Gastroesophageal sphincter (tissue), 4 donors: ENCODE results near the gene COX7A2. TPM values are rescaled to one million over a fixed set of nuclear protein-coding genes. Genes with fewer than 3 reads are reported as not detected.
A peak's percentile ranks its signal among the peaks of the same experiment; 100 is the strongest.

Source experiments
- ATAC-seq: fragments of 150-250 bp; one replicate; pipeline ENCODE4 v1.9.1; 2016; ENCODE audit warnings: mild to moderate bottlenecking, moderate library complexity
- H3K27ac ChIP-seq, 4 donors: fragments of 200-600 bp; sonication (generic) in 3 of 4; 1 replicate in 3 of 4; 2 replicates in 1 of 4; pipeline ENCODE4 v1.5.1; 2016 to 2019
- H3K27me3 ChIP-seq: fragments of 200-600 bp; sonication (generic); one replicate; pipeline ENCODE4 v1.5.1; 2019
- H3K36me3 ChIP-seq, 2 donors: fragments of 200-600 bp; sonication (generic); one replicate each; pipeline ENCODE4 v1.5.1; 2019; ENCODE audit warnings: control low read depth in 1 of 2
- H3K4me1 ChIP-seq, 3 donors: fragments of 200-600 bp; sonication (generic); 1 replicate in 2 of 3; 2 replicates in 1 of 3; pipeline ENCODE4 v1.5.1; 2016 to 2019; ENCODE audit warnings: control low read depth in 2 of 3
- H3K4me3 ChIP-seq, 2 donors: fragments of 200-600 bp; sonication (generic); one replicate each; pipeline ENCODE4 v1.5.1; 2019; ENCODE audit warnings: mild to moderate bottlenecking in 1 of 2, moderate library complexity in 1 of 2
- H3K9me3 ChIP-seq, 3 donors: fragments of 200-600 bp; sonication (generic); one replicate each; pipeline ENCODE4 v1.5.1; 2017 to 2019; ENCODE audit warnings: control low read depth in 2 of 3
- EP300 ChIP-seq: sonication (generic); formaldehyde crosslinking; IDR thresholded peaks from one replicate; pipeline ENCODE4 v1.6.1; 2017; ENCODE audit warnings: antibody characterized with exemption, mild to moderate bottlenecking
- POLR2A ChIP-seq, 2 donors: fragments of 450-650 bp; IDR thresholded peaks; one replicate each; pipeline ENCODE4 v1.6.1; 2017; ENCODE audit warnings: antibody characterized with exemption in 2 of 2, mild to moderate bottlenecking in 2 of 2, moderate library complexity in 1 of 2
- POLR2AphosphoS5 ChIP-seq: sonication (generic); formaldehyde crosslinking; IDR thresholded peaks from one replicate; pipeline ENCODE4 v1.6.1; 2017; ENCODE audit warnings: antibody characterized with exemption
- WGBS, 2 donors: methylation state at CpG; one replicate each; pipeline ENCODE4 v1.1.5; 2018; ENCODE audit warnings: low coverage in 1 of 2; 5-methylcytosine and 5-hydroxymethylcytosine counted together
- total RNA-seq, 4 donors: library from RNA; depleted of rRNA; stranded (reverse); fragments of >200 nt; gene quantifications; one replicate each; pipeline ENCODE4 v1.1.0, GENCODE V29; 2016
- TF ChIP-seq, protein P1 (sequence below), 4 experiments: fragments of 200-600 bp in 2 of 4; fragments of 450-650 bp in 2 of 4; sonication (generic) in 1 of 4; IDR thresholded peaks; one replicate each; pipeline ENCODE4 v1.5.1; 2017 to 2019; ENCODE audit warnings: antibody characterized with exemption in 4 of 4, mild to moderate bottlenecking in 2 of 4, moderate library complexity in 2 of 4

The COX7A2 gene
- total RNA-seq, 4 donors from 2014 or later, result 148 to 764 (median 376) TPM

DNA sequence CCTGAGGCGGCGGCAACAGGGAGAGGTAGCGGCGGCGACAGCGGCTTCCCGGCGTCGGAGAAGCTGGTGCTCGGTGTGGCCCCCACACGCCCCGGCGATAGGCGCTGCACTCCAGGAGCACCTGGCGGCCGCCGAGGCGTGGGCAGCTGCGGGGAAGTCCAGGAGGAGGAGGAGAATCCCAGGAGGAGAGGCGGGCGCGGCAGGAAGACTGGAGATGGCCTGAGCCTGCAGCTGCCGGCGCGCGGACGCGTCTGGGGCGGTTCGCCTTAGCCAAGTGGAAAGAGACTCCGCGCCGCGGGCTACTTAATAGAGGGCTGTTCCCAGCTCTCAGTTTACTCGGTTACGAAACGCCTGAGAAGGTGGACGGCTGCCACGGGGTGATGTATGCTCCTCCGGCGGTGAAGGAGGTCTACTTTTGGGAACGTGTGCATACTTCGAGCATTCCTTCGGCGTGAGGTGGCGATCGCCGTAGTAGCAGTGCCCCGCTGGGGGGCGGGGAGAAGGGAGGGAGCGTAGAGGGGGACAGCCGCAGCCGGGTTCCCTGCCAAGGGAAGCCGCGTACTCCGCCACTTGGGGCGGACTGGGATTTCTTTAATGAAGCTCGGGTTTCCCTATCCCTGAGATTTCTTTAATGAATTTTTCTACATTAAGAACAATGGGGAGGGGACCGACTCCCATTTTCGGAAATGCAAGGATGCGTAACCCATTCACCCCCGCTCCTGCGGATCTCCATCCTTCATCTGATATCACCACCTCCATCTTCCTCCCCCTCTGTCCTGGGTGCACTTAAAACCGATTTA is 37.6 kb downstream of the COX7A2 start, which contains the start of gene COL12A1:
TSS of gene COL12A1 (minus strand) at position 278 of the 800 bp plus-strand sequence. CDS start 3,261 bp downstream, outside the sequence.
- 1% methylated on average over 11 to 14 of the region's 64 CpGs for WGBS, 2 donors
- H3K27ac ChIP-seq, result peak within 1 kb of the TSS; percentile 79 to 96 (median 94)
- no peaks in the 10 kb centered on the region for H3K9me3 ChIP-seq
- peak; percentile 85 for ATAC-seq
- H3K4me1 ChIP-seq, result peaks cover 0 to 83% (median 8%) of the 10 kb centered on the region in 3 donors
- TF ChIP-seq, protein P1, sequence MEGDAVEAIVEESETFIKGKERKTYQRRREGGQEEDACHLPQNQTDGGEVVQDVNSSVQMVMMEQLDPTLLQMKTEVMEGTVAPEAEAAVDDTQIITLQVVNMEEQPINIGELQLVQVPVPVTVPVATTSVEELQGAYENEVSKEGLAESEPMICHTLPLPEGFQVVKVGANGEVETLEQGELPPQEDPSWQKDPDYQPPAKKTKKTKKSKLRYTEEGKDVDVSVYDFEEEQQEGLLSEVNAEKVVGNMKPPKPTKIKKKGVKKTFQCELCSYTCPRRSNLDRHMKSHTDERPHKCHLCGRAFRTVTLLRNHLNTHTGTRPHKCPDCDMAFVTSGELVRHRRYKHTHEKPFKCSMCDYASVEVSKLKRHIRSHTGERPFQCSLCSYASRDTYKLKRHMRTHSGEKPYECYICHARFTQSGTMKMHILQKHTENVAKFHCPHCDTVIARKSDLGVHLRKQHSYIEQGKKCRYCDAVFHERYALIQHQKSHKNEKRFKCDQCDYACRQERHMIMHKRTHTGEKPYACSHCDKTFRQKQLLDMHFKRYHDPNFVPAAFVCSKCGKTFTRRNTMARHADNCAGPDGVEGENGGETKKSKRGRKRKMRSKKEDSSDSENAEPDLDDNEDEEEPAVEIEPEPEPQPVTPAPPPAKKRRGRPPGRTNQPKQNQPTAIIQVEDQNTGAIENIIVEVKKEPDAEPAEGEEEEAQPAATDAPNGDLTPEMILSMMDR (IDR thresholded peaks at IDR 0.05), result peak in 3 of 4 experiments; percentile 3 to 13 (median 4)
- TF ChIP-seq EP300 (no peak), POLR2A (IDR thresholded peaks at IDR 0.05) (peak; percentile 66 to 80), POLR2AphosphoS5 (peak; percentile 82)
- no peaks in the 10 kb centered on the region for H3K36me3 ChIP-seq
- H3K27me3 ChIP-seq, result peaks cover 16% of the 10 kb centered on the region
- H3K4me3 ChIP-seq, result peak within 1 kb of the TSS; percentile 78 to 87

DNA sequence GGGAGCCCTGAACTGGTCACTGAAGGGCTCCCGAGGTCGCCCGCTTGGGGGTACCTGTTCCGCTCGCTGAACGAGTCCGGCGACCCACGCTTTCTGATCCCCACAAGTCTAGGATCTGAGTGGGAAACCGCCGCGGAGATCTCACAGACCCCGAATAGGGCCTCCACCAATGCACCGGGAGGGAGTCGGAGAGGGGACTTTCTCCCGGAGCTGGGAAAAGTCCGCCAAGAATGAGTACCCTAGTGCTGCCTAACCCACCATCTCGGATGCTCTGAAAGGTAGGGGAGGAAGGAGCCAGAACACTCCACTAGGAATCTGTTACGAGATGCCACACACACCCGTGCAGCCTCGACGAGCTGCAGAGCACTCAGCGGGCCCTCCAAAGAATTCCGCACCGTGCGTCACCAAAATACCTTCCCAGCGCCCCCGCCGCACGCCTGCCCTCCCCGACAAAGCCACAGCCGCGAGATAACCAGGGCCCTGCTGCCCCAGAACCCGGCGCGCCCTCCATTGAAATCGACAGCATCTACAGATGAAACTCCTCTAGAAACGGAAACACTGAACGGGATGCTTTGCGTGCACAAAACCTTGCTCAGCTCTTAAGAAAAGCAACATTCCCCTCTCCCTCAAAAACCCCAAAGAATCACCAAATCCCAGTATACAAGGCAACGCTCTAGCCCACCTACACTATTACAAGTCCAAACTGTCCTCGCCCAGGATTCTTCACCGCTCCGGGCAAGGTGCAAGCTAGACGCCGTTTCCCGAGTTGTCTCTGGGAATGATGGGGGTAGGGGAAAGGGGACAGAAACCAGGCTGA is 38.4 kb downstream of the COX7A2 start:
- peaks cover 16% of the 10 kb centered on the region for H3K27me3 ChIP-seq
- H3K27ac ChIP-seq, result peak overlapping the region; percentile 79 to 96 (median 94)
- ATAC-seq, result peak; percentile 50
- H3K4me1 ChIP-seq, result peaks cover 0 to 89% (median 10%) of the 10 kb centered on the region in 3 donors
- WGBS, 2 donors, result 0% methylated on average over 3 to 16 of the region's 47 CpGs
- H3K36me3 ChIP-seq, result no peaks in the 10 kb centered on the region
- peak; percentile 21 for TF ChIP-seq POLR2AphosphoS5
- no peak for TF ChIP-seq EP300
- TF ChIP-seq, protein P1 (IDR thresholded peaks at IDR 0.05), result no peak
- TF ChIP-seq POLR2A (IDR thresholded peaks at IDR 0.05), result peak; percentile 44 to 45
- H3K9me3 ChIP-seq, result no peaks in the 10 kb centered on the region
- H3K4me3 ChIP-seq, result peak overlapping the region; percentile 78 to 87

DNA sequence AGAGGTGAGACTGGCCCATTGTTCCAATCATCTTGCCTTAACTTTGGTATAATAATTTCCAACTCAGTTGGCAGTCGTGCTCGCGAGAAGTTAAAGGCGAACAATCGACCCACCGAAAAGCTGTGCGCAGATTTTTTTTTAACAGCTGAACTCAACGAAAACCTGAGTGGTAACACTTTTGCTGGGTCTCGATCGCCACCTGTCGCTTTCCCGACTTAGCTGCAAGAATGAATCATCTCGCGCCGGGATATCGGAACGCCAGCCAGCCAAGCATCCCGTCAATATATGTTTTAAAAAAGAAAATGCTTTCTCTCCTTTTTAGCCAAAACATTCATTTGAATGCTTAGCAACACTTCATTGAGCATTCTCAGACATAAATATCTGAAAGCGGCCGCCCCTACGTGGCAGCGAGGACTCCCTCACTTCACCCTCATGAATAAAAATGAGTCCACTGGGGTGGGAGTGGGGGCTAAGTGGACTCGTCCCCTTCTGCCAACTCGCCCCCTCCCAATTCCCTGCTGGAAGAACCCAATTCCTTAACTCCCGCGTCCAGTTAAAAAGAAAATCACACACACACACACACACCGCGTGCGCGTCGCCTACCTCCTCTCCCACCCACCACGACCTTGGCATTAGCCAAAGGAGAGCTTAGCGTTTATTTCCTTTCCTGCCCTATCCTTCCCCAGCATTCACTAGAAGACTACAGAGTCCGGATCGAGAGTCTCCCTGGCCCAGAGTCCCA is 39.2 kb downstream of the COX7A2 start:
- H3K4me1 ChIP-seq, result peaks cover 0 to 93% (median 11%) of the 10 kb centered on the region in 3 donors
- peak overlapping the region; percentile 78 to 87 for H3K4me3 ChIP-seq
- TF ChIP-seq EP300 (no peak), POLR2AphosphoS5 (peak; percentile 47)
- TF ChIP-seq, protein P1 (IDR thresholded peaks at IDR 0.05), result peak; percentile 52 to 85 (median 78)
- H3K27ac ChIP-seq, result peak overlapping the region; percentile 79 to 96 (median 94)
- no peaks in the 10 kb centered on the region for H3K9me3 ChIP-seq
- peaks cover 16% of the 10 kb centered on the region for H3K27me3 ChIP-seq
- no peak for ATAC-seq
- 0 to 2% methylated on average over 11 to 24 of the region's 35 CpGs for WGBS, 2 donors
- no peaks in the 10 kb centered on the region for H3K36me3 ChIP-seq

DNA sequence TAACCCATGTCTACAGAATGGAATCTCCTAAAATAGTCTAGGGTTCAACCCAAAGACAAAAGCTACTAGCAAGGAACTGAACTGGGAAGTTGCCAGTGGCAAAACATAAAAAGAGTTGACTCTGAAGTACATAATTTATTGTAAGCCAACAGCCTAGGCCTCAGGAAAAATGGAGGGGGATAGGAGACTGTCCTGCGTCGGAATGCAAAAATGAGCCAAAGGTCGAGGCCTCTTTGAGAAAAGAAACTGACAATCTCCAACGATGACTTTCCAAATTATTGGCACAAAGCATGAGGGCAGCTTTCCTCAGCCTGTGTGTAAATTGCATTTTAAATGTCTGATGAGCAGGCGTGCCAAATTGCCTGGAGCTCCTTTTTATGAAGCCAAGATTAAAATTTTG is 39.9 kb downstream of the COX7A2 start:
- Histone ChIP-seq H3K4me3 (peak overlapping the region; percentile 78 to 87), H3K36me3 (no peaks in the 10 kb centered on the region), H3K9me3 (no peaks in the 10 kb centered on the region), H3K4me1 (peaks cover 3 to 95% (median 11%) of the 10 kb centered on the region in 3 donors), H3K27me3 (peaks cover 16% of the 10 kb centered on the region), H3K27ac (peak overlapping the region; percentile 79 to 96 (median 94))
- TF ChIP-seq POLR2AphosphoS5, result no peak
- TF ChIP-seq EP300, result no peak
- TF ChIP-seq, protein P1 (IDR thresholded peaks at IDR 0.05), result no peak
- TF ChIP-seq POLR2A (IDR thresholded peaks at IDR 0.05), result no peak
- no peak for ATAC-seq
- WGBS, 2 donors, result 6 to 23% methylated on average over 3 to 5 of the region's 5 CpGs
